NK-92 (cell line): ENCODE results near the gene GTF2IRD1.
"Not testable (repeated sequence)": the region's sequence is repeated elsewhere in the genome, so short reads cannot be mapped to it uniquely, and the experiment has no call there.

Source experiments
- DNase-seq: peaks from one replicate; lab custom pipeline; 2025; ENCODE audit not compliant: unreplicated experiment; lab: John Stamatoyannopoulos, UW

GTF2IRD1 gene

GRCh38 chr7:74489997-74490945 is 36.6 kb downstream of the GTF2IRD1 start:
- DNase-seq: no peak

- DNase-seq: not testable (repeated sequence)
These were observed 37.8 kb downstream of the GTF2IRD1 start for GRCh38 chr7:74491490-74491889.

- no peak for DNase-seq
These were observed 39.6 kb downstream of the GTF2IRD1 start for GRCh38 chr7:74493295-74493694.

- no peak for DNase-seq
These were observed 40.4 kb downstream of the GTF2IRD1 start for GRCh38 chr7:74494076-74494548.

GRCh38 chr7:74495112-74496086 is 41.7 kb downstream of the GTF2IRD1 start:
- no peak for DNase-seq

GRCh38 chr7:74496272-74496671 is 42.6 kb downstream of the GTF2IRD1 start:
- no peak for DNase-seq

- not testable (repeated sequence) for DNase-seq
These were observed 43.1 kb downstream of the GTF2IRD1 start for GRCh38 chr7:74496773-74497172.

- no peak for DNase-seq
These were observed 44.6 kb downstream of the GTF2IRD1 start for GRCh38 chr7:74498354-74498753.

GRCh38 chr7:74498996-74499834 is 45.5 kb downstream of the GTF2IRD1 start:
- DNase-seq: no peak

- no peak for DNase-seq
These were observed 46.2 kb downstream of the GTF2IRD1 start for GRCh38 chr7:74499835-74500388.

GRCh38 chr7:74501298-74501697 is 47.6 kb downstream of the GTF2IRD1 start:
- no peak for DNase-seq

- DNase-seq: no peak
These were observed 48.6 kb downstream of the GTF2IRD1 start for GRCh38 chr7:74502216-74502891.

GRCh38 chr7:74503061-74503460 is 49.4 kb downstream of the GTF2IRD1 start:
- DNase-seq: no peak

- DNase-seq: no peak
These were observed 50.2 kb downstream of the GTF2IRD1 start for GRCh38 chr7:74503943-74504342.

- DNase-seq: no peak
These were observed 52.0 kb downstream of the GTF2IRD1 start for GRCh38 chr7:74505471-74506324.

GRCh38 chr7:74506325-74506724 is 52.6 kb downstream of the GTF2IRD1 start:
- no peak for DNase-seq

GRCh38 chr7:74507538-74508319 is 54.0 kb downstream of the GTF2IRD1 start:
- DNase-seq: no peak

GRCh38 chr7:74509453-74509852 is 55.7 kb downstream of the GTF2IRD1 start:
- not testable (repeated sequence) for DNase-seq
